ENCODE data around the gene NLGN3.

The NLGN3 gene

DNA sequence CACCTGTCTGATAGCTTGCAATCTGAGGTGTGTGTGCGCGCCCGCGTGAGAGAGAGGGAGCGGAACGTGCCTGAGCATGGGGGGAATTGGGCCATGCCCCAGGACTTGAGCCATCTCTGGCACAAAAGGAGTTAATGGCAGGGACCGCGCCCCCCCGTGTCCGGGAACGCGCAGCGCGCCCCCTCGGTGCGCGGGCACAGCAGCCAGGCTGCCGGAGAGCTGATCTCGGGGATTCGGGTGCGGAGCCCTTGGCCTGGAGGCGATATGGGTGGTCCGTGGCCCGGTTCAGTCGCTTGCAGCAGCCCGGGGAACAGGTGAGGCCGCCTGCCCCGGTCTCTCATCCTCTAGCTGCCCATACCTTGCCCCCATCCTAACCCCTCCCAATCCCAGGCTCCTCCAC, at the start of gene NLGN3:
TSS of gene NLGN3 (plus strand) at position 191 of the 400 bp plus-strand sequence. CDS start 2,909 bp downstream, outside the sequence.
- no peak for DNase-seq

DNA sequence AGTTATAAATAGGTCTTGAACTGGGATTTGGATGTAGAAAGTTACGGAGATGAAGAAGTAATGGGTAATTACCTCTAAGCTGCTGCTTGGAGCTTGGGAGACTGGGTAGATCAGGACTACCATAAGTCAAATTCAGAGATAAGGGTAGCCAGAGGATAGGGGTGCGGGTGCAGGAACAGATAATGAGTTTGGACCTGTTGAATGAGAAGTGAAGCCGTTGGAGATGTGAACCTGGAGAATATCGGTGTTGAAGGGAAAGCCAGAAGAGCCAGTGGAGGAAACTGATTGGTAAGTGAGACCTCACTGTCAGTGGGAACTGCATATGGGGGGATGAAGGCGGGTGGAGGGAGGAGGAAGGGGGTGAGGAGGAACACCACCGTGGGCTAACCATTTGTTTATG, 49.6 kb upstream of the NLGN3 start:
- DNase-seq: peak; percentile 38

DNA sequence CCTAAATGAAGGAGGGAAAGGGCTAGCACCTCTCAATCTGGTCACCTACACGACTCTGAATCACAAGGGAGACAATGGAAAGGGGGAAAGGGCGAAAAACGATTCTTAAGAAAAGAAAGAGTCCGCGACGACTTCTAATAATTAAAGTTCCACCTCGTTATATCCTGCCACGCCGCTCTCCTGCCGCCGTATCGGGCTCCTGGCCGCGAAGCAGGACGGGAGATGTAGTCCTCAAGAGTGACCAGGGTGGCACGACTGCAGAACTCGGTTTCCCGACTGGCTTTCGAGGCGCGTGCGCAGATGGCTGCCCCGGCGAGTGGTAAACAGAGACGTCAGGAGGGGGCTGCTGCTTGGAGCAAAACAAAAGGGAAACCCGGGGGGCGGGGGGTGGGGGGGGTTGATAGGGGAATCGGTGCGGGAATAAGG, 49.1 kb upstream of the NLGN3 start, which contains the start of gene FOXO4:
TSS of gene FOXO4 (plus strand) at position 297 of the 426 bp plus-strand sequence. CDS start 678 bp downstream, outside the sequence.
- DNase-seq: peak; percentile 92

- peak; percentile 80 for DNase-seq
Measured at GRCh38 chrX:71095981-71096759, 48.5 kb upstream of the NLGN3 start.

DNA sequence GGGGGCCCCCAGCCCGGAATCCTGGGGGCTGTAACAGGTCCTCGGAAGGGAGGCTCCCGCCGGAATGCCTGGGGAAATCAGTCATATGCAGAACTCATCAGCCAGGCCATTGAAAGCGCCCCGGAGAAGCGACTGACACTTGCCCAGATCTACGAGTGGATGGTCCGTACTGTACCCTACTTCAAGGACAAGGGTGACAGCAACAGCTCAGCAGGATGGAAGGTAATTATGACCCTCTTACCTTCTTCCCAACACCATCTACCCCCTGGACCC, 47.9 kb upstream of the NLGN3 start:
- DNase-seq: no peak

- peak; percentile 85 for DNase-seq
Measured at GRCh38 chrX:71098302-71098701, 46.3 kb upstream of the NLGN3 start.

- no peak for DNase-seq
Measured at GRCh38 chrX:71098951-71099506, 45.6 kb upstream of the NLGN3 start.

- DNase-seq: no peak
Measured at GRCh38 chrX:71099736-71100135, 44.9 kb upstream of the NLGN3 start.

DNA sequence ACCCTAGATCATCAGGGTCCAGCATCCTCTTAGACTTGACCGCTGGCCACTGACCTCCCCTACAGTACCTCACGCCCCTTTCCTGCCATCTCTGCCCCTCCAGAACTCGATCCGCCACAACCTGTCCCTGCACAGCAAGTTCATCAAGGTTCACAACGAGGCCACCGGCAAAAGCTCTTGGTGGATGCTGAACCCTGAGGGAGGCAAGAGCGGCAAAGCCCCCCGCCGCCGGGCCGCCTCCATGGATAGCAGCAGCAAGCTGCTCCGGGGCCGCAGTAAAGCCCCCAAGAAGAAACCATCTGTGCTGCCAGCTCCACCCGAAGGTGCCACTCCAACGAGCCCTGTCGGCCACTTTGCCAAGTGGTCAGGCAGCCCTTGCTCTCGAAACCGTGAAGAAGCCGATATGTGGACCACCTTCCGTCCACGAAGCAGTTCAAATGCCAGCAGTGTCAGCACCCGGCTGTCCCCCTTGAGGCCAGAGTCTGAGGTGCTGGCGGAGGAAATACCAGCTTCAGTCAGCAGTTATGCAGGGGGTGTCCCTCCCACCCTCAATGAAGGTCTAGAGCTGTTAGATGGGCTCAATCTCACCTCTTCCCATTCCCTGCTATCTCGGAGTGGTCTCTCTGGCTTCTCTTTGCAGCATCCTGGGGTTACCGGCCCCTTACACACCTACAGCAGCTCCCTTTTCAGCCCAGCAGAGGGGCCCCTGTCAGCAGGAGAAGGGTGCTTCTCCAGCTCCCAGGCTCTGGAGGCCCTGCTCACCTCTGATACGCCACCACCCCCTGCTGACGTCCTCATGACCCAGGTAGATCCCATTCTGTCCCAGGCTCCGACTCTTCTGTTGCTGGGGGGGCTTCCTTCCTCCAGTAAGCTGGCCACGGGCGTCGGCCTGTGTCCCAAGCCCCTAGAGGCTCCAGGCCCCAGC, 43.8 kb upstream of the NLGN3 start:
- peak; percentile 3 for DNase-seq

DNA sequence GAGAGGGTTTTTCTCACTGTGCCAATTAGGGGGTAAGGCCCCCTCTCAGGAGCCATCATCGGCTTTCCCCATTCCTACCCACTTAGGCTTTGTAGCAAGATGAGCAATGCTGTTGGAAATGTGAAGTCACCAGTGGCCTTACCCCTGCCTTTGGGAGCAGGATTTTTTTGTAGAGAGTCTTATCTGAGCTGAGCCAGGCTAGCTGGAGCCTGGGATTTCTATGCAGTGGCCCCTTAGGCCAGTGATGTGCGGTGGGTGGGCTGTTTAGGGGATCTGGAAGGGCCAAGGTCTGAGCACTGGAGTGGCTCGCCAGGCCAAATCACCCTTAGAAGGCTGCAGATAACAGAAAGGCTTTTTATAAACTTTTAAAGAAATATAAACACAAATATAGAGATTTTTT, 42.3 kb upstream of the NLGN3 start:
- peak; percentile 68 for DNase-seq

DNA sequence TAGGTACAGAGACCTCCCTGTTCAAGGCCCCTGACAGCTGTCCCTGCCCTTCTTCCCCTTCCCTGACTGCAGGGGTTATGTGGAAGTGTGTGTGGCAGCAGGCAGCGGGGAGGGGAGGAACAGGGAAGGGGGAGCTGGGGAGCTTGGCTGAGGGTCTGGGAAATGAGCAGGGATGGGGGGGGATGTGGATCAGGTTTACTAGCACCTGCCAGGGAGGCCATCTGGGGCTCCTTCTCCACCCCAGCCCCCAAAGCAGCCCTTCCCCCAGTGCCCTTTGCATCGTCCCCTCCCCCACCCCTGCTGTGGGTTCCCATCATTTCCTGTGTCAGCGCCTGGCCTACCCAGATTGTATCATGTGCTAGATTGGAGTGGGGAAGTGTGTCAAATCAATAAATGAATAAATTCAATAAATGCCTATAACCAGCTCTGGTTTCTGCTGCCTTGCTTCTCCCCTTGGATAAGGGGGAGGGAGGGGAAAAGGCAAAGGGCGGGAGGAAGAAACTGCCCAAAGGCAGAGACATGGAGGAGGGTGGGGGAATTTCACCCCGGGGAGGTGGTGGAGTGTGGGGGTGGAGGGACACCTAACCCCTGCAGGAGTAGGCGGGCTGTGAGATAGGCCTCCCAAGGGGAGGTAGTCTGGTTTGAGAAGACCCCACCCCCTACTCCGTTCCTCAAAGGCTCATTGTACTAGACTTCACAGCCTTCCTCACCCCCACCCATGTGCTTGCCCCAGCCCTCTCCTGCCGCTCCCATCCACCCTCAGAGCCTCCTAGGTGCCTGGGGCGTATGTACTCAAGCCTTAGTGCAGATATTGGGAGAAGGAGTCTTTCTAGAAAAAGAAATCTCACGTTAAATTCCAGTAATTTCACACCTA, 41.3 kb upstream of the NLGN3 start:
- peak; percentile 94 for DNase-seq

- peak; percentile 48 for DNase-seq
Measured at GRCh38 chrX:71105628-71106027, 39.0 kb upstream of the NLGN3 start.

DNA sequence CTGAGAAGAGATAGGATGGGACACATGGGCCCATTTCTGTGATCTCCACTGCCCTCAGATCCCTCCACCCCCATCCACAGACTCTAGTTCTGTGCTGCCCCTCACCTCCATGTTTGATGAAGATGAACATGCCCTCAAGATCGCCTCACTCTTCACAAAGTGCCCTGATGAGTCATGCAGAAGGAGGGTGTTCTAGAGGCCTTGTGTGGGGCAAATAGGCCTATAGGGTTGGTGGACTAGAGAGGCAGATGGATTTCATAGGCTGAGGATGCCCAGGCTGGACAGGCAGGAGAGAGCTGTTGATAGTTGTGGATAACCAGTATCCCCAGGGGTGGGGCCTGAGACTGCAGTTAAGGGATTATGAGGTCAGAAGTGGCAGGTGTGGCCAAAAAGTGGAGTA, 38.2 kb upstream of the NLGN3 start, which contains the start of gene CXorf65:
TSS of gene CXorf65 (minus strand) at position 314 of the 400 bp plus-strand sequence. CDS start at position 130, 184 bp downstream.
- DNase-seq: peak; percentile 65

- DNase-seq: peak; percentile 34
Measured at GRCh38 chrX:71107245-71107644, 37.4 kb upstream of the NLGN3 start.

DNA sequence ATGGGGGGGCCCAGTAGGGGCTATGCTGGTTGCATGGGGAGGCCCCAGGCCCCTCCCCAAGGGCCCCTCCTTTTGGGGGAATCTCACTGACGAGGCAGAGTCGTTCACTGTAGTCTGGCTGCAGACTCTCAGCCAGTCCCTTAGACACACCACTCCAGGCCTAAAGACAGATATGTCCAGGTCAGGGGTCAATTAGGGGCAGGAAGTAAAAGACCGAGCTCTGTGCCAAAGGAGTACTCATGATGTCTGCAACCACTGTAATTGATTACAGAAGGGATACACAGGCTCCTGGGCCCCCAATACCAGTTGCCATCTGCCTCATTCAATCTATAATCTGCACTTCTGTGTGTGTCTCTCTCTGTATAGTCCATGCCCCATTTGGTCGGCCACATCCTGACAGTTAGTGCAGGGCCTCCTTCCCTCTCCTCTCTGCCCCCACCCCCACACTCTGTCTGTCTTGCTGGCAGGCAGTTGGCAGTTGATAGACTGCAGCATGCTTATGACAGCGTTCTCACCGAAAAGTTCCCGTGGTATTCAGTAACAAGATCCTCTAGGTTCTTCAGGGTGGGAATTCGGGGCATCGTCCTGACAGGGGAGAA, 36.8 kb upstream of the NLGN3 start:
- peak; percentile 66 for DNase-seq

- peak; percentile 11 for DNase-seq
Measured at GRCh38 chrX:71109051-71109450, 35.6 kb upstream of the NLGN3 start.

GRCh38 chrX:71111141-71111843, 33.3 kb upstream of the NLGN3 start, which contains the start of gene IL2RG:
TSS of gene IL2RG (minus strand) at chrX:71111577. CDS start at chrX:71111539, 38 bp downstream.
- DNase-seq: peak; percentile 66

GRCh38 chrX:71111921-71112431, 32.7 kb upstream of the NLGN3 start:
- peak; percentile 50 for DNase-seq

DNA sequence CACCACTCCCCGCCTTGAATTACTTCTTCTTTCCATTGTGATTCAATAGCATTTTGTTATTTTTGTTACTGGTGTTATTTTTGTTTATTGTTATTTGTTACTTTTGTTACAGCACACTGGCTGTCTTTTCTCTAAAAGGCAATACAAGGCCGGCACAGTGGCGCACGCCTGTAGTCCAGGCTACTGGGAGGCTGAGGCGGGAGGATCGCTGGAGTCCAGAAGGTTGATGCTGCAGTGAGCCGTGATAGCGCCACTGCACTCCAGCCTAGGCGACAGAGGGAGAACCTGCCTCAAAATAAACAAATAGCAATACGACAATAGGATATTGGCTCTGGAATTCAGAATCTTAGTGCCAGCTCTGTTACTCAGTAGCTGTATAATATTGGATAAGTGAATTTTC, 27.3 kb upstream of the NLGN3 start:
- no peak for DNase-seq

DNA sequence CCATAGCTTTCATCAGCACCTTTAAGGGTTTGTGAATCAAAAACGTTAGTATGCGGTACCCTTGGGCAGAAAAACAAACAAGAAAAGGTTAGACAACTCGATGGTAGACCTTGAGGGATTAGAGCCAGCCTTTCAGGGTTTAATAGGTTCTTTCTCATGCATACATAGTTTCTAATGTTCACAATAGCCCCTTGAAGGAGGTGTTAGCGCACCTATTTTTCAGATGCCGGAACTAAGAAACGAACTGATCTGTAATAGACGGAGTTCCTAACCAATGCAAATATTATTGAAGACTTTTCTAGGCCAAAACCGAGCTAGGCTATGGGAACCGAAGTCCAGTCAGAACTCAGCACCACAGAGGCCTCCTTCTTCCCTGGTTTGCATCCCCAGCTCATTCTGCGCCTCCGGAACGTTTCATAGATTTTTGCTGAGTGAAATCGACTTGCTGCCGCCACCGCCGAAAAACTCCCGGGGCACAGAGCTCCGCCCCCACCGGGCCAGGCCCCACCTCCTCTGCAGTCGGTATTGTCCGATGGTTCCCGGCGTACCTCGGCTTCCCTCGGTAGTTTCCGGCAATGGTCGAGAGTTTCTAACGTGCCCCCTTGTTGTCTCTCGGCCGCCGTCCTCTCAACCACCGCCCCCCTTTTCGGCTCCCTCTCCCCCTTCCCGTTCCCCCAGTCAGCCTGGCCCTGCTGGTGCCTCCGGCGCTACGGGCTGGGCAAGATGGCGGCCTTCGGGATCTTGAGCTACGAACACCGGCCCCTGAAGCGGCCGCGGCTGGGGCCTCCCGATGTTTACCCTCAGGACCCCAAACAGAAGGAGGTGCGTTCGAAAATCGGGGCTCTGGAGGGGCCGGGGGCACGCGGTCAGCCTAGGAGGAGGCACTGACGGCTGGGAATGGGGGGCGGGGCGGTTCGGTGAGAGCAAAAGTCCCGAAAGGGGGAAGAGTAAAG, 26.3 kb upstream of the NLGN3 start, which contains the start of gene MED12:
TSS of gene MED12 (plus strand) at position 565 of the 953 bp plus-strand sequence. CDS start at position 724, 159 bp downstream.
- peak; percentile 88 for DNase-seq
